ENCODE results near the gene RBCK1.

- TF ChIP-seq CTCF (IDR thresholded peaks at IDR 0.05): no peak
- no peak for TF ChIP-seq POLR2AphosphoS5 (IDR thresholded peaks at IDR 0.05)
- no peak for TF ChIP-seq EP300 (IDR thresholded peaks at IDR 0.05)
These were observed 7.4 kb upstream of the RBCK1 start for GRCh38 chr20:400454-401275.

Data from stomach (tissue), 4 donors.